Jurkat, Clone E6-1 (cell line): ENCODE measurements around the gene FRG1. TPM values are rescaled to one million over a fixed set of nuclear protein-coding genes. Genes with fewer than 3 reads are reported as not detected.
"Not testable (repeated sequence)": the region's sequence is repeated elsewhere in the genome, so short reads cannot be mapped to it uniquely, and the experiment has no call there.

Experiments
- DNase-seq: peaks from one replicate; pipeline ENCODE4 v3.0.0-alpha.2; 2011; ENCODE audit warnings: low read depth, low spot score
- H3K4me3 ChIP-seq: 2 replicates; pipeline ENCODE4 v1.5.1; 2011; ENCODE audit warnings: mild to moderate bottlenecking, low read length, control low read depth, moderate library complexity
- polyA plus RNA-seq: library from polyadenylated mRNA; unstranded; fragments of >200 nt; gene quantifications from one replicate; pipeline ENCODE4 v1.2.1, GENCODE V29; 2012; ENCODE audit warnings: missing spikeins; ENCODE audit not compliant: insufficient read length, insufficient read depth

FRG1 gene
- 66.7 TPM for polyA plus RNA-seq

- peak within 1 kb of the TSS; percentile 89 for H3K4me3 ChIP-seq
- peak; percentile 91 for DNase-seq
These were observed at the start of gene FRG1 for GRCh38 chr4:189940178-189941004. FRG1 (plus strand) TSS chr4:189940872; CDS start chr4:189941010, 138 bp downstream.

GRCh38 chr4:189897667-189898066, 43.0 kb upstream of the FRG1 start:
- no peak for DNase-seq
- no peak overlapping the region for H3K4me3 ChIP-seq

- not testable (repeated sequence) for DNase-seq, H3K4me3 ChIP-seq
These were observed 41.1 kb upstream of the FRG1 start for GRCh38 chr4:189899481-189900015.

DNA sequence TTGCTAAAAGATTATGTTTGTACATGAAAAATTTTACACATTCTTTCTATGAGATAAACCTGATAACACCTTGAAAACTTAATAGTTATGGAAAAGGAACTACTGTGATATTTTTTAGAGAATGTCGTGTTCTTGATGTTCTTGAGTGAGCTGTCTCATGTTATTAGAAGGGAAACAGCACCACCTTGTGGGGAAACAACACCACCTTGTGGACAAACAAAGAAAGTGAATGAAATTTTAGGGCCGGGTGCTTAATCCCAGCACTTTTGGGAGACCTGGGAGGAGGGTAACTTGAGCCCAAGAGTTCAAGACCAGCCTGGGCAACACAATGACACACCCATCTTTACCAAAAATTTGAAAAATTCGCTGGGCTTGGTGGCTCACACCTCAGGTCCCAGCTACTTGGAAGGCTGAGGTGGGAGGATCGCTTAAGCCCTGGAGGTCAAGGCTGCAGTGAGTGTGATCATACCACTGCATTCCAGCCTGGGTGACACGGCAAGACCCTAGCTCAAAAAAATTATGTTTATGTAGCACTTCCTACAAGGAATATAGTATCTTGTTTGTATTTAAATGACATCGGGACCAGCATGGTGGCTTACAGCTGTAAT, 36.1 kb upstream of the FRG1 start:
- peak; percentile 67 for DNase-seq

GRCh38 chr4:189912170-189912569, 28.5 kb upstream of the FRG1 start:
- no peak overlapping the region for H3K4me3 ChIP-seq
- DNase-seq, result peak; percentile 27

More for the DNA sequence above, 36.1 kb upstream of the FRG1 start:
- not testable (repeated sequence) for H3K4me3 ChIP-seq

DNA sequence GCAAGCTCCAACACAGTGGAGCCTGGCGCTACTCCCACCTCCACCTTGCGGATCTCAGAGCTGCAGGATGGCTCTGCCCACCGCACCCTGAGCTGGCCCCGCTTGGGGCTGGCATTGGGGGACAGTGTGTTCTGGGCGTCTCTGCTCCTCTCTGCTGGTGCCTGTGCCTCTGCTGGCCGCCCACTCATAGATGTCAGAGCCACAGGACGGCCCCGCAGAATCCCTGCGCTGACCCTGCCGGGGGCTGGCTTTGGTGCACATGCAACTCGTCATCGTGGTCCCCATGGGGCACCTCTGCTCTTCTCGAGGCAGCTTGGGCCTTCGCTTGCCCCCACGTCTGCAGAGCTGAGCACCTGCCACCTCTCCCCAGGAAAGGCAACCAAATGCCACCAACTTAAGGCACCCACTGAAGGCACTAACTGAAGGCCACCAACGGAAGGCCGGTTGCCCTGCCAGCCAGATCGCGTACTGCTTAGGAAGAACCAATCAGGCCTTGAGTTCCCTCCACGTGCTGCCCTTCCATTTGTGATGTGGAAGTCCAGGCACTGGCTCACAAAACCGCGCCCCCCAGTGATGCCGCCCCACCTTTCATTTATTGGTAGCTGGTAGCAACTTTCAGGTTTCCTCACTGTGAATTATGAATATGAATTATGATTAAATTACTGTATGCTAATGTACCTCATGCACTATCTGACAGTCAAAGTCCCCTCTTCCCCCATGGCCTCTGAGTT, 23.3 kb upstream of the FRG1 start:
- no peak overlapping the region for H3K4me3 ChIP-seq
- DNase-seq, result no peak

DNA sequence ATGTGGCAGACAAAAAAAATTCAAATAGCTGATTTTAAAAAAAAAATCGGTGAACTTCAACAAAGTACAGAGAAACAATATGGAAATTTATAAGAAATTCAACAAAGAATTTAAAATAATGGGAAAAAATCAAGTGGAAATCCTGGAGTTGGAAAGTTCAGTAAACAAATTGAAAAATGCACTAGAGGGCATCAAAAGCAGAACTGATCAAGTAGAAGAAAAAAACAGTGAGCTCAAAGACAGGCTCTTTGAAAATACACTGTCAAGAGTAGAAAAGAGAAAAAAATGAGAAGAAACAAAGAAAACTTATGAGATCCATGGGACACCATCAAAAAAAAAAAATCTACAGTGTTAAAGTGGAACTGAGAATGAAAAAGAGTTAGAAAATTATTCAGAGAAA, 19.6 kb upstream of the FRG1 start:
- DNase-seq, result no peak
- no peak overlapping the region for H3K4me3 ChIP-seq

DNA sequence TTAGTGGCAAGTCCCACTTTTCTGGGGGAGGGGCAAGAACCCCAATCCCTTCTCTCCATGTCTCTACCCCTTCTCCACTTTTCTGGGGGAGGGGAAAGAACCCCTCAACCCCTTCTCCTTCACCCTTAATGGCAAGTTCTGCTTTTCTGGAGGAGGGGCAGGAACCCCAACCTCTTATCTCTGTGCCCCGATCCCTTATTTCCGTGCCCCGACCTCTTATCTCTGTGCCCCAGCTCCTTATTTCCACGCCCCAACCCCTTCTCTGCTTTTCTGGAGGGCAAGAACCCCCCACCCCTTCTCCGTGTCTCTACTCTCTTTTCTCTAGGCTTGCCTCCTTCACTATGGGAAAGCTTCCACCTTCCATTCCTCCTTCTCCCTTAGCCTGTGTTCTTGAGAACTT, 13.9 kb upstream of the FRG1 start:
- not testable (repeated sequence) for H3K4me3 ChIP-seq, DNase-seq

- H3K4me3 ChIP-seq, result peak overlapping the region; percentile 89
- DNase-seq, result no peak
These were observed 356 bp downstream of the FRG1 start for GRCh38 chr4:189941005-189941450.

DNA sequence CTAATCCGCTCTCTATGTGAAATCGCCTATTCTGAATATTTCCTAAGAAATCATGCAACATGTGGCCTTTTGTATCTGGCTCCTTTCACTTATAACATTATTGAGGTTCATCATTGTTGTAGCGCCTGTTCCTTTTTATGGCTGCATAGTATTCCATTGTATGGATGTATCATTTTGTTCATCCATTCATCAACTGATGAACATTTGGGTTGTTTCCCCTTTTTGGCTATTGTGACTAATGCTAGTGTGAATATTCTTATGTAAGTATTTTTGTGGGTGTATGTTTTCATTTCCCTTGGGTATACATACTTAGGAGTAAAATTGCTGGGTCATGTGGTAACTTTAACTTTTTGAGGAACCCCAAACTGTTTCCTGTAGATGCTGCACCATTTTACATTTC, 1.7 kb downstream of the FRG1 start:
- not testable (repeated sequence) for DNase-seq, H3K4me3 ChIP-seq

DNA sequence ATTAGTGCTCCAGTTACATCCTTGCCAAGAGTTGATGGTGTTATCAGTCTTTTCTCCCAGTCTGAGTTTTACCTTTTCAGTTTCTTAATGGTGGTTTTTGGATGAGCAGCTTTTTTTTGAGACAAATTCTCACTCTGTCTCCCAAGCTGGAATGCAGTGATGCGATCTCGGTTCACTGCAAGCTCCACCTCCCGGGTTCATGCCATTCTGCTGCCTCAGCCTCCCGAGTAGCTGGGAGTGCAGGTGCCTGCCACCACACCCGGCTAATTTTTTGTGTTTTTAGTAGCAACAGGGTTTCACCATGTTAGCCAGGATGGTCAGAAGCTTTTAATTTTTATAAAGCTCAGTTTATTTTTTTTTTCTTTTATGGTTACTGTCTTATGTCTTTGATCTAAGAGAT, 3.4 kb downstream of the FRG1 start:
- not testable (repeated sequence) for H3K4me3 ChIP-seq, DNase-seq

DNA sequence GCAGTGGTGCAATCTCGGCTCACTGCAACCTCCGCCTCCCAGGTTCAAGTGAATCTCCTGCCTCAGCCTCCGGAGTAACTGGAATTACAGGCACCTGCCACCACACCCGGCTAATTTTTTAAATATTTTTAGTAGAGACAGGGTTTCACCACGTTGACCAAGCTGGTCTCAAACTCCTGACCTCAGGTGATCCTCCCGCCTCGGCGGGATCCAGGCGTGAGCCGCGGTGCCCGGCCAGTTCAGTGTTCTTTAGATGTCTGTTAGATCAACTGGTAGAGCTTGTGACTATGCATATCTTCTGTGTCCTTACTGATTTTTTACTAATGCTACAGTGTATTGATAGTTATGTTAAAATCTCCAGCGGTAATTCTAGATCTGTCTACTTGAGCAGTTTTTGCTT, 6.2 kb downstream of the FRG1 start:
- not testable (repeated sequence) for DNase-seq, H3K4me3 ChIP-seq

- not testable (repeated sequence) for H3K4me3 ChIP-seq, DNase-seq
These were observed 7.8 kb downstream of the FRG1 start for GRCh38 chr4:189948486-189948885.

DNA sequence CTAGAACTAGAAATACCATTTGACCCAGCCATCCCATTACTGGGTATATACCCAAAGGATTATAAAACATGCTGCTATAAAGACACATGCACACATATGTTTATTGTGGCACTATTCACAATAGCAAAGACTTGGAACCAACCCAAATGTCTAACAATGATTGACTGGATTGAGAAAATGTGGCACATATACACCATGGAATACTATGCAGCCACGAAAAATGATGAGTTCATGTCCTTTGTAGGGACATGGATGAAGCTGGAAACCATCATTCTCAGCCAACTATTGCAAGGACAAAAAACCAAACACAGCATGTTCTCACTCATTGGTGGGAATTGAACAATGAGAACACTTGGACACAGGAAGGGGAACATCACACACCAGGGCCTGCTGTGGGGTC, 28.6 kb downstream of the FRG1 start:
- not testable (repeated sequence) for H3K4me3 ChIP-seq

DNA sequence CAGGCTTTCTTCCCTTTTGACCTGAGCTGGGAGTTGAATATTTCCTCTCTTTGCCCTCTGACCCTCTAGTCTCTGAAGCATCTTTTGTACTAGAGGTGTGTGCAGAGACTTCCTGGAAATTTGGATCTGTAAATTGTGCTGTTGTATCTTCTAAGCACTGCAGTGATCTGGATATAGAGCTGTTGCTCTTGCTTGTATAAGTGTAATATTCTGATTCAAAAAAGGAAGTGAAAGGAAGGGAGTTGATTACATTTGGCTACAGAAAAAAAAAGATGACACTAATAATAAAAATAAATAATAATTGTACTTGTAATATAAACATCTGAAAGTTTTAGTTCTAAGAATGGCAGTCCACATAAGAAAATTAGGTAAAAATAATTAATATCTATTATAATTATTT, 33.0 kb downstream of the FRG1 start:
- DNase-seq, result no peak
- H3K4me3 ChIP-seq, result no peak overlapping the region

More for the DNA sequence above, 28.6 kb downstream of the FRG1 start:
- not testable (repeated sequence) for DNase-seq

DNA sequence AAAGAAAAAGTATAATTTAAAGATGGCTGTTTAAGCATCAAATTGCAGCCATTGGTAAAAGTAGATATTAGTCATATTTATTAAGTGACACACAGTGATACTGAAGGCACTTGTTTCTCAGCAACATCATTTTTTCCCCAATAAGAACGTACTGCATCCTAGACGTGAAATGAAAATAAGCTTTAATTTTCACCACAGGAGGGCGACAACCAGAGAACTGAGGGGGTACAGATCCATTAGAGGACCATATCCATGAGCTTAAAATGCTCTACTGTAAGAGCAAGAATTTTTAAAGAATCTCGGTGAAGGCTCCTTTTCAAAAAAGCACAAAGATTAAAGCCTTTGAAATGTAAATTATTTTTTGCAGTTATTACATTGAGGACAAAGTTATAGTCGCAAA, 33.4 kb downstream of the FRG1 start:
- DNase-seq, result peak; percentile 28

GRCh38 chr4:189979196-189980047, 38.8 kb downstream of the FRG1 start:
- DNase-seq, result no peak
- no peak overlapping the region for H3K4me3 ChIP-seq

More for the DNA sequence above, 33.4 kb downstream of the FRG1 start:
- no peak overlapping the region for H3K4me3 ChIP-seq

DNA sequence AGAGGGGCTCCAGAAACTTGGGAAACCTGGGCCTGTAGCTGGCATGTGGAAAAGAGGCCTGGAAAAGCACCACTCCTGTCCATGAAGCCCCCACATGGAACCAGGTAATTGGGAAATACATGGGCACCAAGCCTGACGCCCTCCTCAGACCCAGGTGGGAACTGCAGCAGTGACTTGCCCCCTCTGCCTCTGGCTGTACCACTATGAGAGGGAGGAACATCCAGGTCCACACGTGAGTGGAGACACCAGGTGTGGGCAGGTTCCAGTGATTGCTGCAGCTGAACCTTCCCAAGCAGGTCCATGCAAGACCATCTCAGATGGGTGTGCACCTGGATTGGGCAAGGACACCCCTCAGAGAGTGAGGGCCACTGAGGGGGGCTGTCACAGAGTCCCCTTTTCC, 39.6 kb downstream of the FRG1 start:
- not testable (repeated sequence) for H3K4me3 ChIP-seq
- peak; percentile 8 for DNase-seq

GRCh38 chr4:189981970-189982369, 41.3 kb downstream of the FRG1 start:
- H3K4me3 ChIP-seq, result no peak overlapping the region
- DNase-seq, result no peak
